DMS79 treated with DMSO at 0.1 percent for 48 hours (cell line): ENCODE data around the gene SUPT6H.
A peak's percentile ranks its signal among the peaks of the same experiment; 100 is the strongest.
"Not testable (repeated sequence)": the region's sequence is repeated elsewhere in the genome, so short reads cannot be mapped to it uniquely, and the experiment has no call there.

ENCODE experiments used
- DNase-seq: peaks from one replicate; lab custom pipeline; 2025; lab: John Stamatoyannopoulos, UW

Gene SUPT6H

GRCh38 chr17:28719021-28719433 lies 57.0 kb downstream of the SUPT6H start:
- DNase-seq: no peak

- DNase-seq: no peak
Measured at GRCh38 chr17:28720247-28720996, 58.4 kb downstream of the SUPT6H start.

DNA sequence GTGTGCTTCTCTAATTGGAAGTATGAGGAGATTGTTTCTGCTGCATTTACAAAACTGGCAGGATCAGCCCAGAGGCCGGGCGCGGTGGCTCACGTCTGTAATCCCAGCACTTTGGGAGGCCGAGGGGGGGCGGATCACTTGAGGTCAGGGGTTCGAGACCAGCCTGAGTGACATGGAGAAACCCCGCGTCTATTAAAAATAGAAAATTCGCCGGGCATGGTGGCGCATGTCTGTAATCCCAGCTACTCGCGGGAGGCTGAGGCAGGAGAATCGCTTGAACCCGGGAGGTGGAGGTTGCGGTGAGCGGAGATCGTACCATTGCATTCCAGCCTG lies 59.0 kb downstream of the SUPT6H start:
- not testable (repeated sequence) for DNase-seq

DNA sequence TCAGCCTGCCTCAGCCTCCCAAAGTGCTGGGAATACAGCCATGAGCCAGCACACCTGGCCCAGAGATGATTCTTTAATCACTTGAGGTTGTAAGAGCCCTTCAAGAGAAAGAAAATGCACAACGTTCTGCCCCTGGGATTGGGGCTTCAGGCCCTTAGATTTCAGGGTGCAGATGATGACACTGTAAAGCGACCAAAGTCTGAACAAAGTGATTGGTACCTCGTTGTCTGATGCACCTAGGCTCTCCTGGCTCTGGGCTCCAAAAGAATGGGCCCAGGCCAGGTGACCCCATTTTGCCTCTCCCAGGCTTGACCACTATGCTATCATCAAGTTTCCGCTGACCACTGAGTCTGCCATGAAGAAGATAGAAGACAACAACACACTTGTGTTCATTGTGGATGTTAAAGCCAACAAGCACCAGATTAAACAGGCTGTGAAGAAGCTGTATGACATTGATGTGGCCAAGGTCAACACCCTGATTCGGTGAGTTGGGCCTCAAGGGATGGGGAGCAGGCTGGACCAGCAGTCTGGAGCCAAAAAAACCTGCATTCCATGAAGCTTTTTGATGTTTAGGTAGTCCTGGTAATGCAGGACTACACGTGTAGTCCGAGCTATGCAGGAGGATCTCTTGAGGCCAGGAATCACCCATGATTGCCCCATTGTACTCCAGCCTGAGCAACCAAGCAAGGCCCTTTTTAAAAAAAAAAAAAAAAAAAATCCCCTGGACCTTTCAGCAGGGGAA lies 60.6 kb downstream of the SUPT6H start:
- DNase-seq: no peak

GRCh38 chr17:28723159-28723835 lies 61.3 kb downstream of the SUPT6H start:
- DNase-seq: no peak

DNA sequence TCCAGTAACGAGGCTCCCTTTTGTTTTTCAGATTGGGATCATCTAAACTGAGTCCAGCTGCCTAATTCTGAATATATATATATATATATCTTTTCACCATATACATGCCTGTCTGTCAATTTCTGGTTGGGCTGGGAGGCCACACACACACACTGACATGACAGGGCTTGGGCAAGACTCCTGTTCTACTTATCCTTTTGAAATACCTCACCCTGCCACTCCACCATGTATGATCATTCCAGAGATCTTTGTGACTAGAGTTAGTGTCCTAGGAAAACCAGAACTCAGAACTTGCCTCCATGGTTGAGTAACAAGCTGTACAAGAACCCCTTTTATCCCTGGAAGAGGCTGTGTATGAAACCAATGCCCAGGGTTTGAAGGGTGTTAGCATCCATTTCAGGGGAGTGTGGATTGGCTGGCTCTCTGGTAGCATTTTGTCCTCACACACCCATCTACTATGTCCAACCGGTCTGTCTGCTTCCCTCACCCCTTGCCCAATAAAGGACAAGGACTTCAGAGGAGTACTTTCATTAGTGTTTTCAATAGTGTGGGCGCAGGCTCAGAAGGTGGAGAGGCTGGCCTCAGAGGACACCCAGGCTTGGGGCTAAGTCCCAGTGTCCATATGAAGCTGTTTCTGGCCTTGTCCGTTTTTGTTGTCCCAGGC lies 62.0 kb downstream of the SUPT6H start:
- not testable (repeated sequence) for DNase-seq

DNA sequence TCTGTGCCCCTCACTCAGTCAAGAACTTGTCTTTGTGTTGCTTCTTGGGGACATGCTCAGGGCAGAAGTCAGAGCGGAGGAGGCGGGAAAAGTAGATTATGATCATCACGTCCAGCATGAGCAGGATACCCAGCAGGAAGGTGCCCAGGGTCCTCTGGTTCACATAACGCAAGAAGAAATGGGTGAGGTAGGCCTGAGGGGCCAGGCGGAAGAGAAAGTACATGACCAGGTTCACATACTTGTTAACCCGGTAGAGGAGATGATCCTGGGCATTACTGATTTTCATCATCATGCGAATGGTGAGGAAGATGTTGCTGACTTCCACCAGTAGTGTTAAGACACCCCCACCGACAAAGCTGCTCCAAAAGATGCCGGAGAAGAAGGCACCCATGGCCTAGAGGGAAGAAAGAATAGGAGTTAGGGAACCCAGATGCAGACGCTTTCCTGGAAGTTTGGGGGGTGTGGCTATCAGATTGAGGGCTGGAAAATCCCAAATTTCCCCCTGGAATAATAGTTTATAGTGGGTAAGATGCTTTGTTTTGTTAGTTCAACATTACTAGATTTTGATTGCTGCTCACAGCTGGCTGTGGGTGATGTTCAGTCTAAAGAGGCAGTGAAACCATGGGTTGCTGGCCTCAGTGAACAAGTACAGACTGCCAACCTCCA lies 62.6 kb downstream of the SUPT6H start:
- DNase-seq: no peak

- no peak for DNase-seq
Measured at GRCh38 chr17:28725166-28725659, 63.2 kb downstream of the SUPT6H start.

DNA sequence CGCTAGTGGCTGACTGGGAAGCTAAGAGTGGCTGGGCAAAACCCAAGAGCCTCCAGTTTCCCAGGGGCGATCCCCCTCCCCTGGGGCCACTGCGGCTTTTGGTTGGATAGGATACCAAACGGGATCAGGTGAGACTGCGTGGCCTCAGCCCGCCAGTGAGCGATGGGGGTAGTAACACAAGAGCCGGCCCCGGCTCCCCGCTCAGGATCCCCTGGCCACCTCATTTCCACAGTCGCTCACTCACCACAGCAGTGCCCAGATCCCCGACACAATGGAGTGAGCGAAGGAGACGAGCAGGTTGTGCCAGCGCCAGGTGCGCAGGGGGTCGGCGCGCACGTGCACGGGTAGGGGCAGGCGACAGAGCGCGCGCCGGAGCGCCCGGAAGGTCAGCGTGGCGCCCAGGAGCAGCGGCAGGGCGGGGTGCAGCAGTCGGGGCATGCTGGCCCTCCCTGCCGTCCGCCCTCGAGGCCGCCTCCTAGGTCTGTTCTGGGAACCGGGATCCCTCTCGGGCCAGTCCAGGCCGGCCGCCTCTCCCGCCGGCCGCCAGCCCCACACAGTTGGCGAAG lies 63.7 kb downstream of the SUPT6H start:
- DNase-seq: peak; percentile 82

- peak; percentile 47 for DNase-seq
Measured at GRCh38 chr17:28726226-28726626, 64.2 kb downstream of the SUPT6H start, which contains the start of gene TLCD1. Gene TLCD1 (minus strand): TSS chr17:28726233. CDS start chr17:28726097, 136 bp downstream.

DNA sequence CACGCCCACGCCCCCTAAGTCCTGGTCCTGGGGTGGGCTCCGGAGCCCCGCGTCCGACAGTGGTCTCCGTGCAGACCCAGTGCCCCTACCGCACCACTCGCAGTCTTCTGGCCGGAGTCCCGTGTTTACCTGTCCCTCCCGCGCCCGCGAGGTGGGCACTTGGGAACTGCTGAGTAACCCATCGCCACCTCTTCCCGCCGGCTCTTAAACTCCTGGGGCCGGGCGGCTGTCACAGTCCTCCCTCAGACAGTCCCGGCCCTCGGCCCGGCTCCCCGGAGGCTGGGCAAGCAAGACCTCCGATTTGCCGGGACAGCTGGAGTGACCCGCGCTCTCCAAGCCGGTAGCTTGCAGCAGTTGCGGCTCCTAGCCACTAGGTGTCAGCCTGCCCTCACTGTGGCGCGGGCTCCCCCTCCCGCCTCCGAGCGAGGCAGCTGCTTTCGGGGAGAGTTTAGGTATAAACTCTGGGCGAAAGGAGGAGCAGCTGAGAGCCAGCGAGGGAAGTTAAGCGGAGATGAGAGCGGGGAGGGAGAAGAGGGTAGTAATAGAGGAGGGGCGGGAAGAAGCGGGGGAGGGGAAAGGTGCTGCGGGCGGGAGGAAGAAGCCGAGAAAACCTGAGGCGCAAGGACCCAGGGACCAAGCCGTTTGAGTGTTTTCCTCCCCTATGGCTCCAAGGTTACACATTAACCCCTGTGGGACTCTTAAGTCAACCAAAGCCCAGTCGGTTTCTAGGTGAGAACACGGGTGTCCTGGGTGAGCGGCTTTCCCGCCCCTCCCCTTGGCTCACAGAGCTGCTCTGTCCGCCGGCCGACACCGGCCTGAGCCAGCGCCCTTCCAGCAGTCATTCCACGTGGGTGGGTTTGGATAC lies 64.9 kb downstream of the SUPT6H start:
- DNase-seq: peak; percentile 95

DNA sequence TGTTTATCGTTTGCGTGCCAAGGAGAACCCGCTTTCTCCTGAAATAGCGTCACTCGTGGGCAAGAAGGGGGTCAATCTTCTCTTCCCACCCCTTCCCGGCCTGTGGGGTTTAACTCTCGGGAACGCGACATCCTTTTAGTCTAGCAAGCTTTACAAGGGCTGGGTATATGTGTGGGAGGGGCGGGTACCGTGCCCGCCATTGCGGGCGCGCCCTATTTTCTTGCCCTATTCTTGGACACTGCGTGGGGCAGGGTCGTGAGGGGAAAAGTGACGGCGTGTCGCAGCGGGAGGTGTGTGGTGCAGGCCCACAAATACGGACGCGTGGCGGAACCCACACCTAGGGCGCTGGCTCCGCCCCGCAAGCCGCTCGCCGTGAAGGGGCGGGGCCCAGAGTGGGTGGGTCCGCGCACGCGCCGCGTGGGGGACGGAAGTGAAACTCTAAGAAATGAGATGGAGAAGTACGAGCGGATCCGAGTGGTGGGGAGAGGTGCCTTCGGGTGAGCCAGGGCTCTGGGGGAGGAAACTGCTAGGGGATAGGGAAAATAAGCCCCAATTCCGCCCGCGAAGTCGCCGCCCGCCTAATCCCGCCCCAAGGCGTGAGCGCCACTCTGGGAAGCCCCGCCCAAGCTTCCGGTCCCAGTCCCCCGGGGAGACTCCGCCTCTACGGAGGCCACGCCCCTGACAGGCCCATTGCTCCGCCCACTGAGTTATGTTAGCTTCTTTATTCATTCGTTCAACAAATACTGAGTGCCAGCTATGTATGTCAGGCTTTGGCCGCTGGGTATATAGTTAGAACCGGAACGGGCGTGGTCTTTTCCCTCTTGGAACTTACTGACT lies 66.6 kb downstream of the SUPT6H start, which contains the start of gene NEK8:
Gene NEK8, plus strand, starts transcription at position 425 of the 837 bp plus-strand sequence. Its CDS starts 26 bp downstream, at position 451.
- peak; percentile 84 for DNase-seq

GRCh38 chr17:28729950-28730330 lies 67.9 kb downstream of the SUPT6H start:
- no peak for DNase-seq

DNA sequence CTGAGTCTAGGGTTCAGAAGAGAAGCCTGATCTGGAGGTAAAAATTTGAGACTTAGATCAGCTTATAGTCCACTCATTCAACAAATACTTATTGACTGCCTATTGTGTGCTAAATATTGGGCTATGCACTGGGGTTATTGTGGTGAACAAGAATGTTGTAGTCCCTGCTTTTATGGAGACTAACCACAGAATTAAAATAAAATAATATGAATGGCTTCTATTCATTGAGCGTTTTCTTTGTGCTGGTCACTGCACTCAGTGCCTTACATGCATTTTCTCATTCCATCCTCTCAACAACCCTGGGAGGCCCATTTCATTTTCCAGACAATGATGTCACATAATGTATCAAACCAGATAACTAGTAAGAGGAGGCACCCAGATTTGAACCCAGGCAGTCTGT lies 71.3 kb downstream of the SUPT6H start:
- DNase-seq: no peak

DNA sequence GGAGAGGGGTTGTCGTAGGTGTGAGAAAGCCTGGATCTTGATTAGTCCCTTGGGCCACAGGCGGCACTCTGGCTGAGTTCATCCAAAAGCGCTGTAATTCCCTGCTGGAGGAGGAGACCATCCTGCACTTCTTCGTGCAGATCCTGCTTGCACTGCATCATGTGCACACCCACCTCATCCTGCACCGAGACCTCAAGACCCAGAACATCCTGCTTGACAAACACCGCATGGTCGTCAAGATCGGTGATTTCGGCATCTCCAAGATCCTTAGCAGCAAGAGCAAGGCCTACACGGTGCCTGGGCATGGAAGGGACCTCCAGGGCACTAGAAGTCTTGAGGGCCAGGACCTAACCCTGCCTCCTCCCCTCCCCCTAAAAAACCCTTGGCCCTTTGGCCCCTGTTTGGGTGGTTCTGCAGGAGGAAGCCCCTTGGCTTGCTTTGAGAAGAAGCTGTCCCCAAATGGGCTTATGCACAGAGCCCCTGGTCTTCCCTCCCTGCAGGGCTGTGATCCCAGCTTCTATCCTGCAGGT lies 72.8 kb downstream of the SUPT6H start:
- no peak for DNase-seq

DNA sequence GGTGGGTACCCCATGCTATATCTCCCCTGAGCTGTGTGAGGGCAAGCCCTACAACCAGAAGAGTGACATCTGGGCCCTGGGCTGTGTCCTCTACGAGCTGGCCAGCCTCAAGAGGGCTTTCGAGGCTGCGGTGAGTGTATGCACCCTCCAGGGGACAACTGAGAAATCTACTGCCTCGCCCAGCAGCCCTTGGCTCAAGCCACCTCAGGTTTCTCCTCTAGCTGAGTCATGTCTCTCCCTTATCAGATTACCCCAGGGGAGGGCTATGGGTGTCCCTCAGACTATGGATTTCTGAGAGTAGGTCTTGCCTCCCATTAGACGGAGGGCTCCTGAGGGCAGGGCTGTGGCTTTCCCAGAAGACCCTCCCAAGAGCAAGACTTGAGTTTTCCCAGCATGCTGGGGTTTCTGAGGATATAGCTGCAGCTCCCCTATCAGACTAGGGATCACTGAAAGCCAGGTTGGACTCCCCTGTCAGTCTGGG lies 73.3 kb downstream of the SUPT6H start:
- DNase-seq: no peak

DNA sequence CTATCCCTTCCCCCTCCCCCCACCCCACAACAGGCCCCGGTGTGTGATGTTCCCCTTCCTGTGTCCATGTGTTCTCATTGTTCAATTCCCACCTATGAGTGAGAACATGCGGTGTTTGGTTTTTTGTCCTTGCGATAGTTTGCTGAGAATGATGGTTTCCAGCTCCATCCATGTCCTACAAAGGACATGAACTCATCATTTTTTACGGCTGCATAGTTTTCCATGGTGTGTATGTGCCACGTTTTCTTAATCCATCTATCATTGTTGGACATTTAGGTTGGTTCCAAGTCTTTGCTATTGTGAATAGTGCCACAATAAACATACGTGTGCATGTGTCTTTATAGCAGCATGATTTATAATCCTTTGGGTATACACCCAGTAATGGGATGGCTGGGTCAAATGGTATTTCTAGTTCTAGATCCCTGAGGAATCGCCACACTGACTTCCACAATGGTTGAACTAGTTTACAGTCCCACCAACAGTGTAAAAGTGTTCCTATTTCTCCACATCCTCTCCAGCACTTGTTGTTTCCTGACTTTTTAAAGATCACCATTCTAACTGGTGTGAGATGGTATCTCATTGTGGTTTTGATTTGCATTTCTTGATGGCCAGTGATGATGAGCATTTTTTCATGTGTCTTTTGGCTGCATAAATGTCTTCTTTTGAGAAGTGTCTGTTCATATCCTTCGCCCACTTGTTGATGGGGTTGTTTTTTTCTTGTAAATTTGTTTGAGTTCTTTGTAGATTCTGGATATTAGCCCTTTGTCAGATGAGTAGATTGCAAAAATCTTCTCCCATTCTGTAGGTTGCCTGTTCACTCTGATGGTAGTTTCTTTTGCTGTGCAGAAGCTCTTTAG lies 74.1 kb downstream of the SUPT6H start:
- DNase-seq: not testable (repeated sequence)

DNA sequence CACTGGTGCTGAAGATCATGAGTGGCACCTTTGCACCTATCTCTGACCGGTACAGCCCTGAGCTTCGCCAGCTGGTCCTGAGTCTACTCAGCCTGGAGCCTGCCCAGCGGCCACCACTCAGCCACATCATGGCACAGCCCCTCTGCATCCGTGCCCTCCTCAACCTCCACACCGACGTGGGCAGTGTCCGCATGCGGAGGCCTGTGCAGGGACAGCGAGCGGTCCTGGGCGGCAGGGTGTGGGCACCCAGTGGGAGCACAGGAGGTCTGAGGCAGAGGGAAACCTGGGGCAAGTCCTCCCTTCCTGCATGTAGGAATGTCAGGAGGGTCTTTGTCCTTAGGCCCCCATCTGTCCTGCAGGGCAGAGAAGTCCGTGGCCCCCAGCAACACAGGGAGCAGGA lies 75.3 kb downstream of the SUPT6H start:
- no peak for DNase-seq
